Subcutaneous adipose tissue (tissue), 4 donors: ENCODE measurements around the gene PDE8B. TPM values are rescaled to one million over a fixed set of nuclear protein-coding genes. Genes with fewer than 3 reads are reported as not detected.

ENCODE experiments used
- total RNA-seq, 4 donors: library from RNA; depleted of rRNA; stranded (reverse); fragments of >200 nt; gene quantifications; one replicate each; pipeline ENCODE4 v1.1.0, GENCODE V29; 2016
- TF ChIP-seq, protein P1 (sequence below): fragments of 450-650 bp; IDR thresholded peaks from one replicate; pipeline ENCODE4 v1.5.1; 2016; ENCODE audit warnings: low read depth, mild to moderate bottlenecking, control low read depth, antibody characterized with exemption, moderate library complexity

PDE8B gene
- total RNA-seq, 4 donors from 2014 or later = 17.2 to 106 (median 61.0) TPM

DNA sequence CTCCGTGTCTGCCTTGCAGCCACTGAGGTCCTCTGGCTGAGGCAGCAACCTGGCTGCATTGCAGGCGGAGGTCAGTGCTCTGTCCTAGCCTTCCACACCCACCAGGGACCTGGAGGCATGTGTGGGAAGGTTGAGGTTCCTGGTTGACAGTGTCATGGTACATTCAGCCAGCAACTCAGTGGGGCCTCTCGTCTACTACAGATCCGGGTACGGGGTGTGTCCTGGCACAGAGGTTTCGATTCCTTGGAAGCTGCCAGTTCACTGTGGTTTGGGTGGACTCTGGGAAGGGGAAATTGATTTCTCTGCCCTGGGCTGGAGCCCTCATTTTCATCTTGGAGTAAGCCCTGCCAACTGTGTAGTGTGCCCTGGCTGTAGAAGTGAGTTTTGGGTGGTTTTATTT, 45.1 kb downstream of the PDE8B start:
- TF ChIP-seq, protein P1, sequence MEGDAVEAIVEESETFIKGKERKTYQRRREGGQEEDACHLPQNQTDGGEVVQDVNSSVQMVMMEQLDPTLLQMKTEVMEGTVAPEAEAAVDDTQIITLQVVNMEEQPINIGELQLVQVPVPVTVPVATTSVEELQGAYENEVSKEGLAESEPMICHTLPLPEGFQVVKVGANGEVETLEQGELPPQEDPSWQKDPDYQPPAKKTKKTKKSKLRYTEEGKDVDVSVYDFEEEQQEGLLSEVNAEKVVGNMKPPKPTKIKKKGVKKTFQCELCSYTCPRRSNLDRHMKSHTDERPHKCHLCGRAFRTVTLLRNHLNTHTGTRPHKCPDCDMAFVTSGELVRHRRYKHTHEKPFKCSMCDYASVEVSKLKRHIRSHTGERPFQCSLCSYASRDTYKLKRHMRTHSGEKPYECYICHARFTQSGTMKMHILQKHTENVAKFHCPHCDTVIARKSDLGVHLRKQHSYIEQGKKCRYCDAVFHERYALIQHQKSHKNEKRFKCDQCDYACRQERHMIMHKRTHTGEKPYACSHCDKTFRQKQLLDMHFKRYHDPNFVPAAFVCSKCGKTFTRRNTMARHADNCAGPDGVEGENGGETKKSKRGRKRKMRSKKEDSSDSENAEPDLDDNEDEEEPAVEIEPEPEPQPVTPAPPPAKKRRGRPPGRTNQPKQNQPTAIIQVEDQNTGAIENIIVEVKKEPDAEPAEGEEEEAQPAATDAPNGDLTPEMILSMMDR = no peak

DNA sequence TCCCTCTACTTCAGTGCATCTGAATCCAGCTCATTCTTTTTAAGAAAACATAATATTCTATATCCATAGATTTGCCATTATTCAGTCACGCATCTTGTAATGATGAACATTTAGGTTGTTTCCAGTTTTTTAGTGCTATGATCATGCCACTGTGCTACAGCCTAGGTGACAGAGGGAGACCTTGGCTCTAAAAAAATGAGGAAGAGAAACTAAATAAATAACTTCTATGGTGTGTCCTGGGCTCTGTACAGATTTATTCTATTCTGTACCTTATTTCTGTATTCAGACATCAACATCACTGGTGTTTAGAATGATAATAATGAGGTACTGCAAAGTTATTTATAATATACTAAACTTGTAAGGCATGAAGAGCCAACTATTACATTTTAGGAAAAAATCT, 45.9 kb downstream of the PDE8B start:
- TF ChIP-seq, protein P1 = no peak

DNA sequence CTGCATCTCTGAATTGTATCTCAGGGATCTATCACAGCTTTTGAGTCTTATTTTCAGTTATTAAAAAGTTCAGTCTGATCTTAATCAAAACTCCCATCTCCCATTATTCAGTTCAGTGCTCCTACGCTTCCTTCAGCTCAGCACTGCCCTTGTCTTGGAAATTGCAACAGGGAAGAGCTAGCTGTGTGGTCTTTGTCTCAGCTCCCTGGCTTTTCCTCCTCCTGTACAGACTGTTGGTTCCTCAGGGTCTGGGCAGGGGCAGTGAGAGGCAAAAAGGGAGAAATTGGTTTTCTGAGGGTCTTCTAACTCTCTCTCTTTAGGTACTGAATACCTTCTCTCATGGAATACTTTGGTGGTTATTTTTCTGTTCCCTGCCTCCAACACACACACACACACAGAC, 48.2 kb downstream of the PDE8B start:
- TF ChIP-seq, protein P1 = no peak

DNA sequence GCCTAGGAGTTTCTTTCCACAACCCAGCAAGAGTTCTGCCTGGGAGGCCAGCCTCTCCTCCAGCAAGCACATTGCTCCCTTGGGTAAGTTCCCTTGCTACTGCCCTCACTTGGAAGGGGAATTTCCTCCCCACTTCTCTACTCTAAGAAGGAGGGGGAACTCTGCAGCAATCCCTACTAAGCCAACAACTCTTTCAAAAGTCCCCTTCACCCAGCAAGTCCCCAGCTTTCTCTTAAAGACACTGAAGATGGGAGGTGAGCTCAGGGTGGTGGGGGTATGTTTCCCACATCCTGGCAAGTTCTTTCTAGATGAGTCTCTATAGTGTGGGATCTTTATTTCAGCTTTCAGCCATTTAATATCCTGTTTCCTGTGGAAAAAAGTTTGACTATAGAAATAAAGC, 49.0 kb downstream of the PDE8B start:
- TF ChIP-seq, protein P1 = no peak

DNA sequence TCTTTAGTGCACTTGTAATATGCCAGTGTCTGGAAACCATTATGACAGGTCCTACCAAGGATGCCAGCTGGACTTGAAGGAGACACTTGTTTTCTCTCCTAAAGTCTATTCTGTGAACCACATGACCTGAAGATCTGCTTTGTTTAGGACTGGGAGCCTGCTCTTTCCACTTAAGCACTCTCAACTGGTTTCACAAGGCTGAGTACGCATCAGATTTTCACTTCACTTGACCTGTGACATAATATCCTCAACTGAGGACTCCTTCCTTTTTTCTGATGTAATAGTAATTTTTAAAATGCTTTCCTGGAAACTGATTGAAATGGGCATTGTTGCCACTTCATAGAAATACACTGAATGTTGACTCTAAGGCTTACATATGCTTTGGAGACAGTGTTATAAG, 52.2 kb downstream of the PDE8B start:
- TF ChIP-seq, protein P1 = no peak

DNA sequence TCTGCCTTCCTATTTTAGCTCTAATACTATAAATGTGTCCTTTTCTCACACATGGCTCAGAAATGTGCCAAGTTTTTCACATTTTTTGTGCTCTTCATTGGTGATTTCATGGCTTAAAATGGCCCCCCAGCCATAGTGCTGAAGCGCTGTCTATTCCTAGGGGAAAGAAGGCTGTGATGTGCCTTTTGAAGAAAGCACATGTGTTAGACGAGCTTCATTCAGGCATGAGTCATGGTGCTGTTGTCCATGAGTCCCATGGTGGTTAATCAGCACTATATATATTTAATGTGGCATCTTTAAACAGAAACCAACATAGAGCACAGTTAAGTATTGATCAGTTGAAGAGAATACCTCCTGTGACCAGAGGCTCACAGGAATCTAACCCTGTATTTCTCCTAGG, 55.8 kb downstream of the PDE8B start:
- TF ChIP-seq, protein P1 = no peak

DNA sequence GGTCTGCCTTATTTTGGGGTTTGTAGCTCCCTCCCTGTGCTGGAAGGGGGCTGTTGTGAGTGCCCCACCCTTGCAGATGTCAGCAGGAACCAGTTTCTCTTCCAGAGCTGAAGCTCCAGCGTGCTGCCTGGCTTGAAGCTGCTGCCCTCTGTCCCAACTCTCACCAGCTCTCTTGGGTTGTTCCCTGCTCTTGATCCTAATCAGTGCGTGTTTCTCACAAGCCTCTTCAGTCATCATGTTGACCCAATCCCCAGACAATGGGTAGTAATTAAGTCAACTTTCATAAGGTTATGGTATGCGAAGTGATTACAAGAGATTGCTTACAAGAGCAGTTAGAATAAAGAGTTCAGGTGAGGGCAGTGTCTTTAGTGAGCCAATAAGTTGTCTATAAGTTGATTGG, 57.0 kb downstream of the PDE8B start:
- TF ChIP-seq, protein P1 = no peak

DNA sequence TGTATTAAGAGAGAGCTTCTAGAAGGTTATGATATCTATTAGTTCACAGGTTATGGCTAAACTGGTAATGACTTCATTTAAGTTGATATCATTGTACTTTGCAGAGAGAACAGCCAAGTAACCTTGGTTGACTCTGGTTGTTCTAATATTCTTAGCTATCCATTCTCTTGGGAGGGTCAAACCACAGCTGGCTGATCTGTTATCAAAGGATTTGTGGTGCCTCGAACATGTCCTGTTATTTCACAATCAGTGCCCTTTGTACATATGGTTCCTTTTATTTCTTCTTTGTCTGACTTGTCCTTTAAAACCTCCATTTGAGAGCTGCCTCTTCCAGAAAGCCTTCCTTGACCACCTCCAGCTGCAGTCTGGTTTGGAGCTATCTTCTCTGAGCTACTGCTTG, 61.7 kb downstream of the PDE8B start:
- TF ChIP-seq, protein P1 = no peak
